Measurements from ENCODE around the gene MTA1.

MTA1 gene

GRCh38 chr14:105503935-105504692 is 84.5 kb downstream of the MTA1 start:
- in situ Hi-C loops (cut with MboI; ENCODE audit: low sequenced_read_pairs): no loop called here

DNA sequence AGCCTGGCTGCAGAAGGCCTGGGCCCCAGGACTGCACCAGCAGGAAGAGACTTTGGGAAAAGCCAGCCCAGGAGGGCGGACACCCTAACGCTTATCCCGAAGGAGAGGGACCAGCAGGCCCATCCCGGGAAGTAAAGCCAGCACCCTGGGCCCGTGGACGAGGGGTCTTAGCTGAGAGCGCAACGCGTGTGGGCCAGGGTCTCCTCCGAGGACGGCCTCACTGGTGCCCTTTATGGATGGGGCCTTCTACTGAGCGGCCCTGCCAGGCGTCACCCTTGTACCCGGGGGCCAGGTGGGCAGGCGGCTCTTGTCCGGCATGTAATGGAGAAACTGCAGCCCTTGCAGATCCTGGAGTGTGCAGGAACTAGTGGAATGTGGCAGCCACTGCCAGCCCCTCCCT is 85.5 kb downstream of the MTA1 start:
- in situ Hi-C loops (cut with MboI; ENCODE audit: low sequenced_read_pairs): no loop called here

DNA sequence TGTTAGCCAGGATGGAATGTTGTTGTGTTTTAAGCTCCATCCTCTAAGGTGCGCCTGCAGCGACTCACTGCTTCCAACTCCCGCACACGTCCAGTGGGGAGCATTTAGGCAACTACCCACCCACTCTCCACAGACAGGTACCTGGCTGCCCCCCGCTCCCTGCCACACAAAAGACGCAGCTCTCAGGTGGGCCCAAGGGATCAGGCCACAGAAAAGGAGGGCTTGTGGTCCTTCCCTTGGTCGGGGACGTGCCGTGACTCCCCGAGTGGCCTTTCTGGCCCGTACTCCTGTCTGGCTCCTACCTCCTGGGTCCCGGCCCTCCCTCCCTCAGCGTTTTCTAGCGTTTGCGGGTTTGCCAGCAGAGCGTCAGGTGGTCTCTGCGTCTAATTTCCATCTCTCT is 87.6 kb downstream of the MTA1 start:
- in situ Hi-C loops (cut with MboI; ENCODE audit: low sequenced_read_pairs): no loop called here

- in situ Hi-C loops (cut with MboI; ENCODE audit: low sequenced_read_pairs): no loop called here
Measured at GRCh38 chr14:105508069-105508468, 88.4 kb downstream of the MTA1 start.

- in situ Hi-C loops (cut with MboI; ENCODE audit: low sequenced_read_pairs): no loop called here
Measured at GRCh38 chr14:105508601-105509000, 89.0 kb downstream of the MTA1 start.

GRCh38 chr14:105517096-105517495 is 97.5 kb downstream of the MTA1 start:
- in situ Hi-C loops (cut with MboI; ENCODE audit: low sequenced_read_pairs): no loop called here

DNA sequence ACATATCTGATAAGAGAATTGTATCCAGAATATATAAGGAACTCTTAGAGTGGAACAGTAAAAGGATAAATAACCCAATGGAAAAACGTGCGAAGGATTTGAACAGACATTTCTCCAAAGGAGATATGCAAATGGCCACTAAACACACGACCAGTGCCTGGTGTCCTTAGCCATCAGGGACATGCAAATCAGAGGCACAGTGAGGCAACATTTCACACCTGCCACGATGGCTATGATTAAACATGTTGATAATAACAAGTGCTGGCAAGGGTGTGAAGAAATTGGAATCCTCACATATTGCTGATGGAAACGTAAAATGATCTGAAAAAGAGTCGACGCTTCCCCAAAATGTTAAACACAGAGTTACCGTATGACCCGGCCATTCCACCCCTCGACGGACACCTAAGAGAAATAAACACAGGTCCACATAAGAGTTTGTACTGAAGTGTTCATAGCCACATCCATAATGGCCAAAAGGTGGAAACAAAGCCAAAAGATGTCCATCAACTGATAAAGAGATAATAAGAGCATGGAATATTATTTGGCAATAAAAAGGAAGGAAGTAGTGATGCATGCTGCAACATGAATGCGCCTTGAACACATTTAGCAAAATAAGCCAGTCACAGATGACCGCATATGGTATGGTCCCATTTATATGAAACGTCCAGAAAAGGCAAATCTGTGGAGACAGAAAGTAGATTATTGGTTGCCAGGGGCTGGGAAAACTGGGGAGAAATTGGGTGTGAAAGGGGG is 100.5 kb downstream of the MTA1 start:
- in situ Hi-C loops (cut with MboI; ENCODE audit: low sequenced_read_pairs): no loop called here

Measured in HL-60/S4 treated with phorbol 12-myristate 13-acetate at 8.2 ng/mL for 4 days and 3 days (cell line).